RKO (cell line): ENCODE results near the gene PGBD5.

Experiments used
- DNase-seq: peaks from one replicate; pipeline ENCODE4 v3.0.0-alpha.2; 2016; ENCODE audit warnings: low spot score

Gene PGBD5

DNA sequence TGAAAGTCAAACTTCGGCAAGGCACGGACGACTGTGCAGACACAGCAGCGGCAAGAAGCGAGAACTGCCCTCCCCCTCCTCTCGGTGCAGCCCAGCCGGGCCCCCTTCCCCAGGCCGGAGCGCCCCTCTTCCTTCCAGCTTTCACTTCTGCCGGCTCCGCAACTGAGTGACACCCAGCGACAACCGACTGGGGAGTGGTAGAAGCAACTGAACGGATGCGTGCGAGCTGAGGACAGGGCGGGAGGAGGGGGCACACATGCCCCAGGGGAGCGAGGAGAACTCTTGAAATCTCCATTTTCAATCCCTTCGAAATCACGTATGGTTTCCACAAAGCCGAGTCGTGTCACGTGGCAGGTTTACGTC, 146.6 kb downstream of the PGBD5 start:
- DNase-seq: no peak

DNA sequence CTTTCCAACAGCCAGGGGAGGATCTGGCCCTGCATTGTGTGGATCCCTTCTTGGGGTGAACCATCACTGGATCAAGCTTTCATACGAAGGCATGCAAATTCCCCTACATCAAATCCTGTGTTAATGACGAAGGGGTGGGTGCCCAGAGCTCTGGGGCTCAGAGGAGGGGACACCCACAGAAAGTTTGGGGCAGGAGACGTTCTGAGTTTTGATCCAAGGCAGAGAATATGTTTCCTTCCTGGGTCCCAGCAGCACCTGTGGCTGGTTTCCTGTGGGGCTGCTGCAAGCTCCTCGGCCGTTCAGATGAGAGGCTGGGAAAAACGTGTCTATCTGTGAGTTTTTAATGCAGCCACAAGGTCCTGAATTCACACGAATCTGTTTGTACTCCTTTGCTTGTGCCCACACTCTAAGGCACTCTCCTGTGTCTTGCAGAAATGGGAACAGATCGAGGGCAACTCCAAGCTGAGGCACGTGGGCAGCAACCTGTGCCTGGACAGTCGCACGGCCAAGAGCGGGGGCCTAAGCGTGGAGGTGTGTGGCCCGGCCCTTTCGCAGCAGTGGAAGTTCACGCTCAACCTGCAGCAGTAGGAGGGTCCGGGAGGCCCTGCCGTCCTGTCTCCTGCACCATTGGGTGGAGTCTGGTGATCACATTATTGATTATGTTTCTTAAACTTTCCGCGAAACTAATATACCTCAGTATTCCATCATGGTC, 147.1 kb downstream of the PGBD5 start:
- DNase-seq: no peak

DNA sequence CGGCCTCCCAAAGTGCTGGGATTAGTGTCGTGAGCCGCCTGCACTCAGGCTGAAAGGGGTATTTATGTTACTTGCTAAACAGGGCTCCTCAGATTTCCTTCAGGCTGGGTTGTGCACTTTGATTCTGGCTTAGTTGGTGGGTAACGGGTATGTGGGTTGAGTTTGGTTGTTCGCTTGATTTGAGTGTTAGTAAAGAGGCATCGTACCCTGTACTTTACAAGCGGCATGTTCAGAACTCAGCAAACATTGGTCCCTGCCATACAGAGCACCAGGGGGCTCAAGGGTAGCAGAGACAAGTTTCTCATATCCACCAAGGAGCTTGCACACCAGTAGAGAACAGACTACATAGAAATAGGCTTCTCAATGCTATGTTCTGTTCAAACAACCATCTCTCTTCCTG, 147.8 kb downstream of the PGBD5 start:
- DNase-seq: no peak

DNA sequence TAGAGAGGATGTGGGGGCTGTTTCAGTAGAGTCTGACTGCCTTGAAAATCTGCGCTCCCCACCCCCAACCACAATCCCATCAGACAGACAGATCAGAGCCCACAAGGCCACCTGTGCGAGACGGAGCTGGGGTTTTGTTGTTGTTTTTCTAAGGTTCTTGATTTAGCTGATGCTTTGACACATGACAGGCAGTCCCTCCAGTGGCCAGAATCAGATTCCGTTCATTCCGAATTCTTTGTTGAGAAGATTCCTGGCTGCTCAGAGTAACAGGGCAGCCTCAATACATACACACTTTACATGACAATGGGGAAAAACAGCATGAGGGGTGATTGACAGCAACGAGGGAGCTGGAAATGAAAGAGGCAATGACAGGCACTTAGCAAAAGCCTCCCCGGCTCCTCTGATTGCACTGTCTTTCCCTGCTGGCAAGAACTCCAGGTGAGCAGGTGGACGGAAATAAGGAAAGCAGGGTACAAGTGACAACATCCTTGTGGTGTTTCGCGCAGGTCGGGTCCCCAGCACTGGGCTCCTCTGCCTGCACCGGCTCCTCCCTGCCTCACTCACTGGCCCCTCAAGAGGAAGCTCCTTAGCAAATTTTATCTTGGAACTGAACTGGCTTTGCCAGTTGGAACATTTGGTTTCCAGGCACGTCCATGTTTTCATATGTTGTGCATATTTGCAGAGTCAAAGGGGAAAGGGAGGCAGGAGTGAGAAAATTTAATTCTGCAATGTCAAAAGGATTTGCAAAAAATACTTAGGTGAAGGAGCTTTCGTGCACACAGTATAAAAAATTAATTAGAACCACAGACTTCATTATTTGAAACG, 148.7 kb downstream of the PGBD5 start:
- no peak for DNase-seq

DNA sequence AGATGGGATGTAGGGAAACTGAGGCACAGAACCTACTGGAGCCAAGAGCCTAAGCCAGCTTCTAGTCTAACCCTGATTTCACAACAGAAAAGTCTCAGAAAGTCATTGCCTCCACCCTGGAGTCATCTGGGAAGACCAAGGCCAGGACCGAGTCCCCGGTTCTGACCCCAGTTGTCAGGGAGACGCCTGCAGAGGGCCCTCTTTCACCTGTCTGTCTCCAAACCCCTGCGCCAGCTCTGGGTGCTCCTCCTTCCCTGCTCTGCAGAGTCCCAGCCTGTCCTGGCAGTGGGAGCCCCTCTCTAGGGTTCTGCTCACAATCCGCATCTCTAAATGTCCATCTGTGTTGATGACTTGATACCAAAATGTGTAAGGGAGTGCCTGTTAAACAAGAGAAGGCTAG, 149.7 kb downstream of the PGBD5 start:
- no peak for DNase-seq

DNA sequence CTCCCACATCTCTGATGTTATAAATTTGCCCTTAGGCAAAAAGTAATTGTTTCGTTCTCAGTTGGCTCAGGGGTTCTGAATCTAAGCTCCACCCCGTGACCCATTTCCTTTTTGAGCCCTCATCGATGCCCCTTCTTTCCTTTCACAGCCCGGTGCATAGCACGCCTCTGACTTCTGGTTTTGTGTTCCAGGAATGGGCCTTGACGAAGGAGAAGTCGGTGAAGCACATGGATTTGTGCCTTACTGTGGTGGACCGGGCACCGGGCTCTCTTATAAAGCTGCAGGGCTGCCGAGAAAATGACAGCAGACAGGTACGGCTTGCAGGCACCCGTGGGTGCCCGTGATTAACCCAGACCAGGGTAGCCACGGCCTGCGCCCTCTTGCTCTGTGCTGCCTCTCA, 151.9 kb downstream of the PGBD5 start:
- no peak for DNase-seq

DNA sequence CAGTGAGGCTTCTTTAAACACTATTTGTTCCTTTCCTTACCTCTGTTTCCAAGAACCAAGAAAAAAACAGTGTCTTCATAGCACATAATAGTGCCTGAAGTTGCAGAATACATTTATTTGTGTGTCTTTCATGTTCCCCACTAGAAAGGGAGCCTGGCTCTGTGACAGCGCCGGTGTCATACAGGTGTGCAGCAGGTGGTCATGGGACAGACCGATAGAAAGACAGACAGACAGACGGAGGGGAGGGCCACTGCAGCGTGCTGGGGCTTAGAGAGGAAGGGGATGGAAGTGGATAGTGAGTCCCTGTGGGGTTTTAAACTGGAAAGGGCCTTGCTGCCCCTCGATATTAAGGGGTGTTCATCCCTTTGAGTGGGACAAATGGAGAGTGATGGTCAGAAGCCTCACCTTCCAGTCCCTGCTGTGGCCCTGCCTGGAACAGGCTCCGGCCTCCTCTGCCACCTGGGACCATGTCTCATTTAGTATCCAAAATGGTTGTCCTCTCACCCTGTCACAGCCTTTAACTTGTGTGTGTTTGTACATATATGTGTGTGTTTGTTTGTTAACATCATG, 152.9 kb downstream of the PGBD5 start:
- DNase-seq: no peak

DNA sequence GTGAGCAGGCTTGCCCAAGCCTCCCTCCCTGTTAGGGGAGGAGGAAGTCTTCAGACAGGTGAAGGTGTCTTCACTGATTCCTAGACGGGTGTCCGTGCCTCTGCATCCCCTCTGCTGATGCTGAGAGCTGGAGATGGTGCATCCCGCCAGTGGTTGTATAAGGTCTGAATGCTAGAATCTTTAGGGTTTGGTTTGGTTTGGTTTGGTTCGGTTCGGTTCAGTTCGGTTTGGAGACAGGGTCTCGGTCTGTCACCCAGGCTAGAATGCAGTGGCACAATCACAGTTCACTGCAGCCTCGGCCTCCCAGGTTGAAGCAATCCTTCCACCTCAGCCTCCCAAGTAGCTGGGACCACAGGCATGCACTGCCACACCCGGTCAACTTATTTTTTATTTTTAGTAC, 153.6 kb downstream of the PGBD5 start:
- no peak for DNase-seq

DNA sequence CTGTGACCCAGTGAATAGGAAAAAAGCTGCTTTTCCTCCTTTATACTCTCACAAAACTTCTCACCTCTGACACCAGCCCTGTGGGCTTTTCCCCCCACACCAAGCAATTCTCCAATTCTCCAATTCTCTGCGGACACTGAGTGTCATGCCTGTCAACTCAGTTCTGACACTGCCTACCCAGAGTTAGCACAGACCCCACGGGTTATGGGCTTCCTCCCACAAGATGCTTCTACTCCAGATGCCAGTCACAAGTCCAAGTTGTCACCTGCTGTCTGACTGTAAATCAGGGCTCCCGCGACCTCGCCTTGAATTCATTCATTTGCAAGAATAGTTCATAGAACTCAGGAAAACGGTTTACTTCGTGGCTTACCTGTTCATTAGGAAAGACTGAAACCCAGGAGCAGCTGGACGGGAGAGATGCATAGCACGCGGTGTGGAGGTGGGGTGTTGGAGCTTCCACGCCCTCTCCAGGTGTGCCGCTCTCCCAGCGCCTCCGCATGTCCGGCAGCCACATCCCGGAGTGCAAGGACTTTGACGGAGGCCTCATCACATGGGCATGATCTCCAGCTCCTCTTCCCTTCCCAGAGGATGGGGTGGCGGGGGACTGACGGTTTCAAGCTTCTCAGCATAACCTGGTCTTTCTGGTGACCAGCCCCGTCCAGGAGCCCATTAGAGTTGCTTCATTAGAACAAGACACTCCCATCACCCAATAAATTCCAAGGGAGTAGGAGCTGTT, 154.7 kb downstream of the PGBD5 start:
- no peak for DNase-seq

DNA sequence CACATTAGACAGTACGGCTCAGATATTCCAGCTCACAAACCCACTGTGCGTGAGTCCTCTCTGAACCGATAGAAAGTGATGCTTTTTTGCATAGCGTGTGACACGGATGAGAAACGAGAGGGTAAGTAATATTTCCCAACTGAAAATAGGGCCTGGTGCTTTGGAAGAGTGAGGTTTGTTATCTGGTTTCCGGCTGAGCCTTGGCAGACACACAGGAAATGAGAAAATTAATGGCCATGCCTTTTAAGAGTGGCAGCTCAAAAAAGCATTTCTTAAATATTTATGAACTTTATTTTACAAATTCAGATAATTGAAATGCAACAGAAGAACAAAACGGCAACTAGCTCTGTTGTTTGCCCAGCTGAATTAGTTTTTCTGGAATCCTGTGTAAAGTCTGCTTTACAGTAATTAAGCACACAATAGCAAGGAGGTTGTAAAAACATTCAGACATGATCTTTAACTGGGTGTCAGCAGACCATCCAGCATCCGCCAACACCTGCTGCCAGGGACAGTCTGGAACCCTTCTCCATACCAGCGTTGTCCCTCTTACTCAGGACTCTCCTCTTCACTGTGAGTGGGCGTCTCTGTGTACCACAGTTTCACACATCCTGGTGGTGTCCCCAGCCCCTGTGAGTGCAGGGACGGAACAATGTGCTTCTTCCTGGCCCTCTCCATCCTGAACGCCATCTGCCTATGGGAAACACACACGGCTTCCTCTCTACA, 155.4 kb downstream of the PGBD5 start:
- DNase-seq: no peak

DNA sequence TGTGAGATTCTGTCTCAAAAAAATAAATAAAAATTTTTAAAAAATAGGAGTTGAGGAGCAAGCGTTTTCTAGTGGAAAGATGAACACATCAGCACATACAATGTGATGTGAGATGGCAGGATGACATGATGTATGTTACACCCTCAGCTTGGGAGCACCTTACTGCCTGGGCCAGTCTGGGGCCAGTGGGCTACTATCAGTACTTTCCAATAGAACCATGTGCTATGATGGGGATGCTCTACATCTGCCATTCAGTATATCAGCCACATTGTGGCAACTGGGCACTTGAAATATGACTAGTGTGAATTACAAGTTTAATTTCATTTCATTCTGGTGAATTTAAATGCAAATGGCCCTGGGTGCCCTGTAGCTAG, 156.0 kb downstream of the PGBD5 start:
- DNase-seq: no peak

DNA sequence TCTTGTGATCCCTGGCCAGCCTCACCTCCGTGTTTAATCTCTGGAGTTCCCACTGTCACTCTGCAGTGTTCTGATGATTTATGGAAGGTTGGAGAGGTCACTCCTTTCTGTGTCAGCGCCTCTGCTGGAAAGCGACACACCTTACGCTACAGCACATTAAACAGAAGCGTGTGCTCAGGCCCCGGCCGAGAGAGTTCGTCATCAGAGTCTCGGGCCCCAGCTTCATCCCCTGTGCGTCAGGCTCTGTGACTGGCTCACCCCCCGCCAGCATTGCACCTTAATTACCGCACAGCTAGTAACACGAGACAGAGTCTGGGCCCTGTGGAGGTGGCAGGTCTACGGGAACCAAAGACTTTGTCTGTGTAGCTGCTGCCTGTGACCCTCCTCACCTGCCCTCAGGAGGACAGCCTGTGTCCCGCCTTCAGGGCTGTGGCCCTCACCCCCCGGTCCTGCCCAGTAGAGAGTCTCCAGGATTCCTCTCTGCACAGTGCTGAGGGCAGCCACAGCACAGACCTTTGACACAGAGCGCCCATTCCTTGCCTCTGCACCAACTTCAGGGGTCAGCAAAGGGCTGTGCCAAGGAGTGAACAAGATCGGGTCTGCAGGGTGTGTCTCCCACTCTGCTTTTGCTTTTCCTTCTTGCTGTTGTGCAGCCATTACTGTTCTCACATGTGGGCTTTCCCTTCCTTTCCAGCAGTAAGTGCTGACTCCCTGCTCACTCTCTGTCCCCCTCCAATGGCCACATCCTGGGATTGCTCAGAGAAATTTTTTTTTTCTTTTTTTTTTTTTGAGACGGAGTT, 157.6 kb downstream of the PGBD5 start:
- DNase-seq: peak; percentile 75

DNA sequence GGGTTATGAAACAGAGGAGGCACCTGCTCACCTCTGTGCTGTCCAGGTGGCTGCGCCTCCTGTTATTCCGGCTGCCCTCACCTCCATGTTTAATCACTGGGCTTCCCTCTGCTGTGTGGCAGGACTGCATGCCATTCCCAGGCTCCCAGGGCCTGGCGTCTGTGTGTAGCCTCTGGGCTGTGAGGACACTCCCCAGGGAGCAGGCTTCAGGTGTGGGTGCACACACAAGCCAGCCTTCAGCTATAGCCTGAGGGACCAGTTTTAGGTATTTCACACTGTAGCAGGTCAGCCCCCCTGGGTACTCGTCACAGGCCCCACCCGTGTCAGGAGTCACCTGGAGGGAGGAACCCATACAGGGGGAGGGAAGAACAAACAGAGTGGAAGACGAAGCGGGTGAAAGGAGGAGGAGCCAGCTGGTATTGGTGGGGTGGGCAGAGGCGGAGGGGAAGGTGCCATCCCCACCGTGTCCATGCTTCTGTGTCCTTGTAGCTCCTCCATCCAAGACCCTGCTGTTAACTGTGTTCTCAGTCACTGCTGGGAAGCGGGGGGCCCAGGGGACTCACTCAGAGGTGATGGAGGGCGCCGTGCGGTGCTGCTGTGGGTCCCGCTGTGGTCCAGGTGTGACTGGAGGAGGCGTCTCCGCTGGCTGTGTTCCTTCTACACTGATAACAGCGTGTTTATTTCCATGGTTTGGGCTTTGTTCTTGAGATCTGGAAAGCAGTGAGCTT, 158.6 kb downstream of the PGBD5 start:
- no peak for DNase-seq

DNA sequence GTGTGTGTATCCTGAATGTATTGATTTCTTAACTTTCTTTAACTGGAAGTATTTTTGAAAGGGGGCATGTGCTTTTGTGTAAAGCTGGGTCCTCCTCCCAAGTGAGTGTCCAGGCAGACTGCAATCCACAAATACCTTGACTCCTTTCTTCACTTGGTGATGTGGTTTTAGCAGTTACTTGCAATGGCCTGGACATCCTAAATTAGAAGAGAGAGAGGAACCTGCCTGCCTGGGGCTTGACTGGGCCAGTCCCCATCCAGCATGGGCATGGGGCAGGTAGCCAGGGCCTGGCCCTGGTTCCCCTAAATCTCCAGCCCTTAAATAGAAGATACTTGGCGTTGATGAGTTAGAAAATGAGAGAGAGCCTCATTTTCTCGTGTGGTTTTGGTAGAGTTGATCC, 159.7 kb downstream of the PGBD5 start:
- DNase-seq: no peak

DNA sequence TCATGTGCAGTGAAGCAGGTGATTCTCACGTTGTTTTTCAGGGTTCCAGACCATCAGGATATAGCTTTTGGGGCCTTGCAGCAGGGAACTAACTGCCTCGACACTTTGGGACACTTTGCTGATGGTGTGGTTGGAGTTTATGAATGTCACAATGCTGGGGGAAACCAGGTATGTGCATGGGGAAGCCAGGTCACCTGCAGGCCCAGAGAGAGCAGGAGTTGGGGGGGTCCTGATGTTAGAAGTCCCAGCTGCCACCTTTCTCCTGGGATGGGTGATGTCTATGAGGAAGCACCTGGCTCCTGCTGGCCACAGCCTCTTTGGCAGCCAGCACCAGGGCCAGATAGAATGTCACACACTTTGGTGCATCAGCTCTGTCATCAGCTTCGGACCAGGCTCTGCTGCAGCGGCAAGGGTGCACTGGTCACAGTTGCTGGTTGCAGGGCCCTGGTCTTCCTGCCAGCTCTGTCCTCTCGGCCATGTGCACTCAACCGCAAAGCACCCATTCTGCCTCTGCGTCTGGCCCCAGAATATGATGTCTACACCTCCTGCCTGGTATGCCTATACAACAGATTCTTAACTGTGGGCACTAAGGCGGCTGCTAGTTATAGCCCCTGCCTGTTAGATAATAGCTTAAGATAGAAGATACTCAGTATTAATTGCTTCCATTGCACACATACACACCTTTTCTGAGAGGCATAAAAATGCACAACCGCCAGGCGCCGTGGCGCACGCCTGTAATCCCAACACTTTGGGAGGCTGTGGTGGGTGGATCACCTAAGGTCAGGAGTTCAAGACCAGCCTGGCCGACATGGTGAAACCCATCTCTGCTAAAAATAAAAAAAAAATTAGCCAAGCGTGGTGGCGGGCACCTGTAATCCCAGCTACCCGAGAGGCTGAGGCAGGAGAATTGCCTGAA, 160.7 kb downstream of the PGBD5 start:
- no peak for DNase-seq
